MM.1S (cell line): ENCODE measurements around the gene SPAG17.

ENCODE experiments used
- DNase-seq: peaks from one replicate; pipeline ENCODE4 v3.0.0-alpha.2; 2015
- H2AFZ ChIP-seq: fragments of 300-600 bp; sonication (generic); 2 replicates; pipeline ENCODE4 v1.6.0; 2016; ENCODE audit warnings: antibody characterized with exemption, low read length
- H3F3A ChIP-seq: fragments of 300-600 bp; sonication (generic); 2 replicates; pipeline ENCODE4 v1.6.1; 2016; ENCODE audit warnings: mild to moderate bottlenecking, antibody characterized with exemption, low read length, moderate library complexity, mixed read lengths; ENCODE audit not compliant: insufficient read depth
- H3K27ac ChIP-seq: fragments of 300-600 bp; sonication (generic); 2 replicates; pipeline ENCODE4 v1.5.1; 2016; ENCODE audit warnings: mild to moderate bottlenecking, low read length
- H3K27me3 ChIP-seq: fragments of 300-600 bp; sonication (generic); replicated peaks from 2 replicates; pipeline ENCODE4 v1.6.0; 2016; ENCODE audit warnings: low read length; ENCODE audit not compliant: insufficient read depth
- H3K36me3 ChIP-seq: fragments of 300-600 bp; sonication (generic); replicated peaks from 2 replicates; pipeline ENCODE4 v1.6.1; 2016; ENCODE audit warnings: mild to moderate bottlenecking, low read length, mixed read lengths; ENCODE audit not compliant: insufficient read depth
- H3K4me1 ChIP-seq: fragments of 300-600 bp; sonication (generic); 2 replicates; pipeline ENCODE4 v1.6.1; 2016; ENCODE audit warnings: low read length, mixed read lengths
- H3K4me2 ChIP-seq: fragments of 300-600 bp; sonication (generic); 2 replicates; pipeline ENCODE4 v1.6.0; 2016; ENCODE audit warnings: low read depth, low read length
- H3K4me3 ChIP-seq: fragments of 300-600 bp; sonication (generic); 2 replicates; pipeline ENCODE4 v1.5.1; 2016; ENCODE audit warnings: low read length, mixed read lengths
- H3K79me2 ChIP-seq: fragments of 300-600 bp; sonication (generic); 2 replicates; pipeline ENCODE4 v1.6.1; 2016; ENCODE audit warnings: mixed run types, low read length, mixed read lengths
- H3K9ac ChIP-seq: fragments of 300-600 bp; sonication (generic); 2 replicates; pipeline ENCODE4 v1.6.1; 2016; ENCODE audit warnings: low read length, mixed read lengths
- H3K9me2 ChIP-seq: fragments of 300-600 bp; sonication (generic); replicated peaks from 2 replicates; pipeline ENCODE4 v1.6.1; 2016; ENCODE audit warnings: mild to moderate bottlenecking, low read length, mixed read lengths; ENCODE audit not compliant: insufficient read depth
- H3K9me3 ChIP-seq: fragments of 300-600 bp; sonication (generic); replicated peaks from 2 replicates; pipeline ENCODE4 v1.6.1; 2016; ENCODE audit warnings: mild to moderate bottlenecking, low read length, mixed read lengths; ENCODE audit not compliant: insufficient read depth
- H4K20me1 ChIP-seq: fragments of 300-600 bp; sonication (generic); 2 replicates; pipeline ENCODE4 v1.6.1; 2016; ENCODE audit warnings: mild to moderate bottlenecking, low read length, moderate library complexity, mixed read lengths; ENCODE audit not compliant: insufficient read depth
- EZH2 ChIP-seq: fragments of 300-600 bp; sonication (generic); optimal IDR thresholded peaks from 2 replicates; pipeline ENCODE3; 2017; ENCODE audit warnings: low read depth, mild to moderate bottlenecking, antibody characterized with exemption, low read length, mixed read lengths
- EZH2phosphoT487 ChIP-seq: fragments of 300-600 bp; sonication (generic); IDR thresholded peaks from 2 replicates; pipeline ENCODE4 v1.6.1; 2018; ENCODE audit warnings: antibody characterized with exemption, low read length
- TF ChIP-seq, protein P1 (sequence below): fragments of 300-600 bp; sonication (generic); IDR thresholded peaks from 2 replicates; pipeline ENCODE4 v1.5.1; 2016; ENCODE audit warnings: antibody characterized with exemption, low read length, mixed read lengths

SPAG17 gene

DNA sequence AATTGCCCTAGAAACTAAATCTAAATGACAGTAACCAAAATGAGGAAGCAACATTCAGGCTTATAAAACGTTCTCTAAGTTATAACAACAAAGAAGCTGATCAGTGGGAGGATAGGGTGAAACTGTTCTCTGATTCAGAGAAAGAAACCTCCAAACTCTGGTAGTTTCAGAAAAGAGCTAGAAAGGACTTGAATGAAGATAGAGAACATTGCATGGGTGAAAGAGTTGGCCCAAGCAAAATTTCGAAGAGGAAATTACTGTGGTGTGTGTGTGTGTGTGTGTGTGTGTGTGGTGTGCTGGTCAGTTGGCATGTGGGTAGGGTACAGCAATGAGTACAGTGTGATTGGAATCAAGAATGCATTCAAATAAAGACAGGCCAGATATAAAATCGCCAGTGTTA, 16.5 kb upstream of the SPAG17 start:
- DNase-seq: peak; percentile 47
- Histone ChIP-seq H3K79me2 (no peaks in the 10 kb centered on the region), H3K27ac (peak overlapping the region; percentile 39; the same call in 1 of the 2 replicates)

DNA sequence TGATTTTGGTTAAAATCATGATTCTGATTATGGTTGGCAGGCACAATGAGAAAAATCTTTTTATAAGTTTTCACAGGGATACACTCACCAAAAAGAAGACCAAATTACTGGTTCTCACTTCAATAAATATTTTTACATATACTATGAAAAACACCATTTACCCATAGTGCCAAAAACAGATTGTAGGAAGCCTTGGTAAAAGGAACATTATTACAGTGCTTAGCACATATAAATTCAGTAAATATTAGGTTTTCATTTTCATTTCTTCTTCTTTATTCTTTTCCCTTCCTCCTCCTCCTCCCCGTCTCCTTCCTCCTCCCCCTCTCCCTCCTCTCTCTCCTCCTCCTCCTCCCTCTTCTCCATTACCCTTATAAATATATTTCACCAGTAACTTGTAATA, 15.8 kb upstream of the SPAG17 start:
- Histone ChIP-seq H3K4me3 (no peak overlapping the region), H3F3A (no peaks in the 10 kb centered on the region; the same call in 1 of the 2 replicates), H3K79me2 (no peaks in the 10 kb centered on the region), H3K9ac (no peak overlapping the region), H4K20me1 (no peaks in the 10 kb centered on the region), H3K27ac (no peak overlapping the region; the same call in 1 of the 2 replicates), H3K27me3 (no peaks in the 10 kb centered on the region), H3K9me2 (no peaks in the 10 kb centered on the region), H2AFZ (no peak overlapping the region), H3K9me3 (no peaks in the 10 kb centered on the region), H3K4me2 (peak overlapping the region; percentile 24; the same call in 1 of the 2 replicates), H3K4me1 (peaks cover 4% of the 10 kb centered on the region; the same call in 1 of the 2 replicates), H3K36me3 (no peaks in the 10 kb centered on the region)
- DNase-seq: no peak
- TF ChIP-seq, protein P1, sequence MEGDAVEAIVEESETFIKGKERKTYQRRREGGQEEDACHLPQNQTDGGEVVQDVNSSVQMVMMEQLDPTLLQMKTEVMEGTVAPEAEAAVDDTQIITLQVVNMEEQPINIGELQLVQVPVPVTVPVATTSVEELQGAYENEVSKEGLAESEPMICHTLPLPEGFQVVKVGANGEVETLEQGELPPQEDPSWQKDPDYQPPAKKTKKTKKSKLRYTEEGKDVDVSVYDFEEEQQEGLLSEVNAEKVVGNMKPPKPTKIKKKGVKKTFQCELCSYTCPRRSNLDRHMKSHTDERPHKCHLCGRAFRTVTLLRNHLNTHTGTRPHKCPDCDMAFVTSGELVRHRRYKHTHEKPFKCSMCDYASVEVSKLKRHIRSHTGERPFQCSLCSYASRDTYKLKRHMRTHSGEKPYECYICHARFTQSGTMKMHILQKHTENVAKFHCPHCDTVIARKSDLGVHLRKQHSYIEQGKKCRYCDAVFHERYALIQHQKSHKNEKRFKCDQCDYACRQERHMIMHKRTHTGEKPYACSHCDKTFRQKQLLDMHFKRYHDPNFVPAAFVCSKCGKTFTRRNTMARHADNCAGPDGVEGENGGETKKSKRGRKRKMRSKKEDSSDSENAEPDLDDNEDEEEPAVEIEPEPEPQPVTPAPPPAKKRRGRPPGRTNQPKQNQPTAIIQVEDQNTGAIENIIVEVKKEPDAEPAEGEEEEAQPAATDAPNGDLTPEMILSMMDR: no peak
- no peak for TF ChIP-seq EZH2phosphoT487
- TF ChIP-seq EZH2: no peak

More for the DNA sequence above, 16.5 kb upstream of the SPAG17 start:
- no peak overlapping the region for H3K9ac ChIP-seq
- no peaks in the 10 kb centered on the region for H4K20me1 ChIP-seq
- peak overlapping the region; percentile 24; the same call in 1 of the 2 replicates for H3K4me2 ChIP-seq
- no peaks in the 10 kb centered on the region; the same call in 1 of the 2 replicates for H3F3A ChIP-seq
- peaks cover 4% of the 10 kb centered on the region; the same call in 1 of the 2 replicates for H3K4me1 ChIP-seq
- no peak overlapping the region for H3K4me3 ChIP-seq
- no peaks in the 10 kb centered on the region for H3K9me3 ChIP-seq
- TF ChIP-seq EZH2phosphoT487 (no peak), EZH2 (no peak)
- TF ChIP-seq, protein P1: no peak
- H3K9me2 ChIP-seq: no peaks in the 10 kb centered on the region
- no peaks in the 10 kb centered on the region for H3K36me3 ChIP-seq
- no peak overlapping the region for H2AFZ ChIP-seq
- H3K27me3 ChIP-seq: no peaks in the 10 kb centered on the region

DNA sequence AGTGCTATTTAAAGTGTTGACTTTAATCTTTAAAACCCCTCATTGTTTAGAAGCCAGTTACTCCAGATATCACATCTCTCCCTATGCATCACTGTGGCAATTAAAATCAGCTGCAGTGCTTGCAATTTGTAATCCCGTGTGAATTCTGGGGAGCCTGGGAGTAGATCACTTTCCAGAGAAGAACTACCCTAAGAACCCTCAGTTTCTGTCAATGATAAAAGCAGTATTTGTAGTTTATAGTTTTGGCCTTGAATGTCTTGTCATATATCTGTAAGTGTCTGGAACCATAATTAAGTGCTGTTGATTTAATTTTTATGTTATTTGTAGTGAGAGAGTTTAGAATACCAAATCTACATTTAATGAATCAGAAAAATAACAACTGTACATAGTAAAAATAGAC, 5.5 kb upstream of the SPAG17 start:
- no peak overlapping the region for H2AFZ ChIP-seq
- no peaks in the 10 kb centered on the region for H3F3A ChIP-seq
- no peak for DNase-seq
- no peaks in the 10 kb centered on the region for H3K4me1 ChIP-seq
- no peaks in the 10 kb centered on the region for H3K27me3 ChIP-seq
- H3K4me3 ChIP-seq: no peak overlapping the region
- H3K9me3 ChIP-seq: no peaks in the 10 kb centered on the region
- no peak overlapping the region for H3K9ac ChIP-seq
- no peaks in the 10 kb centered on the region for H4K20me1 ChIP-seq
- no peaks in the 10 kb centered on the region for H3K79me2 ChIP-seq
- H3K4me2 ChIP-seq: no peak overlapping the region
- H3K36me3 ChIP-seq: no peaks in the 10 kb centered on the region
- H3K9me2 ChIP-seq: no peaks in the 10 kb centered on the region
- H3K27ac ChIP-seq: no peak overlapping the region
- TF ChIP-seq, protein P1: no peak
- TF ChIP-seq EZH2phosphoT487 (no peak), EZH2 (no peak)
